ENCODE results near the gene EPHB3.

DNA sequence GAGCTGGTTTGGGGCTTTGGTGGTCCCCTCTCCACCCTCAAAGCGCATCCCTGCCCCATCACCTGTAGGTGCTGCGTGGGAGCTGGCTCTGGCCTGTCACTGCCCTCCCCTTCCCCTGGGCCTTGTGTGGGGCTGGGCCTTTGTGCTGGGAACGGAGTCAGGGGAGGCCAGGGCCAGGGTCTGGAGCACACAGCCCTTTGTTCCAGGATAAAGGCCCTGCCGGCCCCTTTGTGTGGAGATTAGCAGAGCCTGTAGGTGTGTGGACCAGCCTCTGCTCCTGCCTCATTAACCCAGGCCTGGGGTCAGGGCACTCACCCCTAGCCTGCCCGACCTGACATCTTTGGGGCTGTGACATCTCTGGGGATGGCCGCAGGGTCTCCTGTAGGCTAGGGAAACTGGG, 8.9 kb downstream of the EPHB3 start:
- TF ChIP-seq, protein P1, sequence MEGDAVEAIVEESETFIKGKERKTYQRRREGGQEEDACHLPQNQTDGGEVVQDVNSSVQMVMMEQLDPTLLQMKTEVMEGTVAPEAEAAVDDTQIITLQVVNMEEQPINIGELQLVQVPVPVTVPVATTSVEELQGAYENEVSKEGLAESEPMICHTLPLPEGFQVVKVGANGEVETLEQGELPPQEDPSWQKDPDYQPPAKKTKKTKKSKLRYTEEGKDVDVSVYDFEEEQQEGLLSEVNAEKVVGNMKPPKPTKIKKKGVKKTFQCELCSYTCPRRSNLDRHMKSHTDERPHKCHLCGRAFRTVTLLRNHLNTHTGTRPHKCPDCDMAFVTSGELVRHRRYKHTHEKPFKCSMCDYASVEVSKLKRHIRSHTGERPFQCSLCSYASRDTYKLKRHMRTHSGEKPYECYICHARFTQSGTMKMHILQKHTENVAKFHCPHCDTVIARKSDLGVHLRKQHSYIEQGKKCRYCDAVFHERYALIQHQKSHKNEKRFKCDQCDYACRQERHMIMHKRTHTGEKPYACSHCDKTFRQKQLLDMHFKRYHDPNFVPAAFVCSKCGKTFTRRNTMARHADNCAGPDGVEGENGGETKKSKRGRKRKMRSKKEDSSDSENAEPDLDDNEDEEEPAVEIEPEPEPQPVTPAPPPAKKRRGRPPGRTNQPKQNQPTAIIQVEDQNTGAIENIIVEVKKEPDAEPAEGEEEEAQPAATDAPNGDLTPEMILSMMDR (IDR thresholded peaks at IDR 0.05) = no peak
- TF ChIP-seq POLR2A (IDR thresholded peaks at IDR 0.05) = no peak
